ENCODE data around the gene SEMA4A.

DNA sequence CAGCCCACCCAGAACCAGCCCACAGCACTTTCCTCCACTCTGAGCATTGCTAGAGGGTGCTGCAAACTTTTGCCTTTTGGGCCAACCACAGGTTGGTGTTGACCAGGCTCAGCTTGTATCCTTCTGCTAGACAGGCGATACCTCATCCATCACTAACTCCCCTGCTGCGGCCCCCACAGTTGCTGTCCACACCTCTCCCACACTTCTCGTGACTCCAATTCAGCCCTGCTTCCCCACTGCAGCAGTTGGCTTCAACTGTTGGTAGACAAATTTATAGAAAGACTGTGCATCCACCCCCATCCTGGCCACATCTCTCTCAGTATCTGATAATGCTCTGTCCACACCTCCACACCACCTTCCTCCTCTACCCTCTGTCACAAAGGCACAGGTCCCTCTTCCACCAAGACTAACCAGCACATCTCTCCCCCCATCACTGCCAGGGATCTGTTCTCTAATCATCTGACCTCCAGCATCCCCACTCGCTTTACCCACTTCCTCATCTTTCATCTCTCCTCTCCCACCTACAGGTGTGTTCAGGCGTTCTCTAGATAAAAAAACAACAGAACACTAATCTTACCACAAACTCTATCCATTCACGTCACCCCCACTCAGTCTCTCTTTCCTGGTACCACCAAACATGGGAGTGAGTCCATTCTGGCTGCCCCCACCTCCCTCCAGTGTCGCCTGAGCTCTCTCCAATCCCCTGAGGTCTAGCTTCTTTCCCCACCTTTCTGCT is 24.7 kb downstream of the SEMA4A start:
- TF ChIP-seq CTCF (conservative IDR thresholded peaks at IDR 0.05 in 1 of 2, IDR thresholded peaks at IDR 0.05 in 1 of 2; ENCODE audit: low read depth in 1 of 2, low read length in 2 of 2), result no peak
- no peak for TF ChIP-seq EZH2 (IDR thresholded peaks at IDR 0.05; ENCODE audit: low read length, missing control alignments)
